Mesenchymal stem cell (in vitro differentiated cells and primary cell): ENCODE measurements around the gene CADPS.

Source experiments
- DNase-seq: peaks from one replicate; pipeline ENCODE4 v3.0.0-alpha.2; 2013
- H2AFZ ChIP-seq: one replicate; pipeline ENCODE4 v1.6.1; 2013; ENCODE audit warnings: low read depth, mild to moderate bottlenecking, control low read depth, inconsistent platforms, low read length, moderate library complexity
- H2AK5ac ChIP-seq: 2 replicates; pipeline ENCODE4 v1.6.1; 2013; ENCODE audit warnings: low read length, moderate library complexity, mild to moderate bottlenecking, inconsistent platforms; ENCODE audit not compliant: severe bottlenecking
- H2BK120ac ChIP-seq: one replicate; pipeline ENCODE4 v1.6.1; 2013; ENCODE audit warnings: low read depth, mild to moderate bottlenecking, inconsistent platforms, low read length, moderate library complexity
- H2BK12ac ChIP-seq, 2 experiments: one replicate each; pipeline ENCODE4 v1.6.1; 2013; ENCODE audit warnings: inconsistent platforms in 2 of 2, low read length in 2 of 2, mild to moderate bottlenecking in 2 of 2, moderate library complexity in 2 of 2, control low read depth in 1 of 2
- H2BK15ac ChIP-seq: one replicate; pipeline ENCODE4 v1.6.1; 2013; ENCODE audit warnings: mild to moderate bottlenecking, low read depth, inconsistent platforms; ENCODE audit not compliant: poor library complexity, severe bottlenecking
- H2BK5ac ChIP-seq: 2 replicates; pipeline ENCODE4 v1.6.1; 2013; ENCODE audit warnings: low read depth, mild to moderate bottlenecking, low read length, control low read depth, inconsistent platforms; ENCODE audit not compliant: poor library complexity, severe bottlenecking
- H3K14ac ChIP-seq, 2 experiments: one replicate each; pipeline ENCODE4 v1.6.1; 2013; ENCODE audit warnings: inconsistent platforms in 2 of 2, low read length in 2 of 2, control low read depth in 1 of 2, mild to moderate bottlenecking in 1 of 2, moderate library complexity in 1 of 2
- H3K18ac ChIP-seq, 2 experiments: one replicate each; pipeline ENCODE4 v1.6.1; 2013; ENCODE audit warnings: inconsistent platforms in 2 of 2, low read length in 2 of 2, control low read depth in 1 of 2, low read depth in 1 of 2, mild to moderate bottlenecking in 1 of 2
- H3K23ac ChIP-seq, 2 experiments: one replicate each; pipeline ENCODE4 v1.6.1; 2013; ENCODE audit warnings: inconsistent platforms in 2 of 2, low read length in 2 of 2, mild to moderate bottlenecking in 2 of 2, moderate library complexity in 2 of 2, control low read depth in 1 of 2
- H3K27ac ChIP-seq: 2 replicates; pipeline ENCODE4 v1.5.1; 2013; ENCODE audit warnings: mild to moderate bottlenecking, moderate library complexity, low read length, control low read depth, inconsistent platforms; ENCODE audit not compliant: poor library complexity, severe bottlenecking
- H3K27me3 ChIP-seq, 2 experiments: 2 replicates each; pipeline versions ENCODE4 v1.6.1 to v1.7.0; 2013; ENCODE audit warnings: low read length in 2 of 2, mild to moderate bottlenecking in 2 of 2, moderate library complexity in 2 of 2, control low read depth in 1 of 2, inconsistent platforms in 1 of 2; ENCODE audit not compliant: control insufficient read depth in 1 of 2, insufficient read depth in 1 of 2
- H3K36me3 ChIP-seq, 2 experiments: 2 replicates each; pipeline versions ENCODE4 v1.6.1 to v1.7.0; 2013; ENCODE audit warnings: low read length in 2 of 2, control low read depth in 1 of 2, inconsistent platforms in 1 of 2, low read depth in 1 of 2, mild to moderate bottlenecking in 1 of 2; ENCODE audit not compliant: insufficient read depth in 2 of 2, control insufficient read depth in 1 of 2
- H3K4ac ChIP-seq, 2 experiments: one replicate each; pipeline ENCODE4 v1.6.1; 2013; ENCODE audit warnings: inconsistent platforms in 2 of 2, low read length in 2 of 2, mild to moderate bottlenecking in 2 of 2, moderate library complexity in 2 of 2, control low read depth in 1 of 2, low read depth in 1 of 2
- H3K4me1 ChIP-seq: 2 replicates; pipeline ENCODE4 v1.6.1; 2013; ENCODE audit warnings: low read depth, low read length, control low read depth; ENCODE audit not compliant: control insufficient read depth, insufficient read depth
- H3K4me2 ChIP-seq: 2 replicates; pipeline ENCODE4 v1.6.1; 2013; ENCODE audit warnings: low read length, mild to moderate bottlenecking, inconsistent platforms; ENCODE audit not compliant: poor library complexity, severe bottlenecking
- H3K4me3 ChIP-seq, 2 experiments: 2 replicates each; pipeline versions ENCODE4 v1.5.1 to v1.7.0; 2013; ENCODE audit warnings: low read length in 2 of 2, mild to moderate bottlenecking in 2 of 2, control low read depth in 1 of 2, low read depth in 1 of 2; ENCODE audit not compliant: insufficient read depth in 1 of 2
- H3K79me1 ChIP-seq: replicated peaks from 2 replicates; pipeline ENCODE4 v1.6.1; 2013; ENCODE audit warnings: mild to moderate bottlenecking, control low read depth, low read length, inconsistent platforms; ENCODE audit not compliant: poor library complexity, severe bottlenecking
- H3K9ac ChIP-seq: 2 replicates; pipeline ENCODE4 v1.7.0; 2013; ENCODE audit warnings: mild to moderate bottlenecking, low read length, moderate library complexity
- H3K9me3 ChIP-seq: 2 replicates; pipeline ENCODE4 v1.7.0; 2013; ENCODE audit warnings: mild to moderate bottlenecking, low read length; ENCODE audit not compliant: control insufficient read depth
- H4K8ac ChIP-seq: one replicate; pipeline ENCODE4 v1.6.1; 2013; ENCODE audit warnings: inconsistent platforms, mild to moderate bottlenecking, low read length, moderate library complexity
- H4K91ac ChIP-seq: one replicate; pipeline ENCODE4 v1.6.1; 2013; ENCODE audit warnings: mild to moderate bottlenecking, low read length, inconsistent platforms
- WGBS: methylation state at CpG from one replicate; pipeline ENCODE4 v1.1.7; 2013; ENCODE audit warnings: mixed read lengths; 5-methylcytosine and 5-hydroxymethylcytosine counted together

CADPS gene

GRCh38 chr3:62805580-62806277, 69.5 kb downstream of the CADPS start:
- no peak for DNase-seq
- H3K4me2 ChIP-seq = no peak overlapping the region
- no peak overlapping the region for H3K4ac ChIP-seq
- H4K8ac ChIP-seq = no peak overlapping the region
- no peak overlapping the region for H2BK5ac ChIP-seq
- no peak overlapping the region for H3K9ac ChIP-seq
- H3K14ac ChIP-seq = no peak overlapping the region
- no peaks in the 10 kb centered on the region for H3K79me1 ChIP-seq
- no peaks in the 10 kb centered on the region for H3K4me1 ChIP-seq
- no peaks in the 10 kb centered on the region for H3K27me3 ChIP-seq
- H2BK120ac ChIP-seq = no peak overlapping the region
- H3K4me3 ChIP-seq = no peak overlapping the region
- no peaks in the 10 kb centered on the region for H3K9me3 ChIP-seq
- no peak overlapping the region for H4K91ac ChIP-seq
- H2AK5ac ChIP-seq = no peak overlapping the region
- H3K18ac ChIP-seq = no peak overlapping the region
- no peak overlapping the region for H2BK15ac ChIP-seq
- no peak overlapping the region for H2AFZ ChIP-seq
- H2BK12ac ChIP-seq = no peak overlapping the region
- no peak overlapping the region for H3K23ac ChIP-seq
- H3K36me3 ChIP-seq = no peaks in the 10 kb centered on the region
- H3K27ac ChIP-seq = no peak overlapping the region
- WGBS = no CpG with 5 or more reads among the region's 2 CpGs

GRCh38 chr3:62805106-62805505, 70.1 kb downstream of the CADPS start:
- no peak for DNase-seq
- Histone ChIP-seq H3K79me1 (no peaks in the 10 kb centered on the region), H3K23ac (no peak overlapping the region), H3K27ac (no peak overlapping the region), H4K91ac (no peak overlapping the region), H3K18ac (no peak overlapping the region), H2AK5ac (no peak overlapping the region), H2AFZ (no peak overlapping the region), H2BK15ac (no peak overlapping the region), H3K27me3 (no peaks in the 10 kb centered on the region), H3K36me3 (no peaks in the 10 kb centered on the region), H3K4me1 (no peaks in the 10 kb centered on the region), H2BK12ac (no peak overlapping the region), H4K8ac (no peak overlapping the region), H3K4ac (no peak overlapping the region), H3K14ac (no peak overlapping the region), H3K9ac (no peak overlapping the region), H3K4me3 (no peak overlapping the region), H3K9me3 (no peaks in the 10 kb centered on the region), H2BK5ac (no peak overlapping the region), H3K4me2 (no peak overlapping the region), H2BK120ac (no peak overlapping the region)
- WGBS = 85% methylated on average over 4 of the region's 5 CpGs

DNA sequence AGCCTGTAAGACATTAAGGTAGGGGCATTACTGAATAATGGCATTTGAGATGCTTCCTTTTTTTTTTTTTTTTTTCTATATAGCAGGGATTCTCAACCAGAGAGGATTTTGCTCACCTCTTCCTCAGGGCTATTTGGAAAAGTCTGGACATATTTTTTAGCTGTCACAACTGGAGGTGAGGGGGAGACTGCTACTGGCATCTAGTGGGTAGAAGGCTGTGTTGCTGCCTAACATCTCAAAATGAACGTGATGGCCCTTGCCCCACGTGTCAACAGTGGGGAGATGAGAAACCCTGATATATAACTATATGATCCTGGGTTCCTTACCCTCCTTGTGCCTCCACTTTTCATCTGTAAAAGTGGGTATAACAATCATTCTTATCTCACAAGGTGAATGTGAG, 71.9 kb downstream of the CADPS start:
- H3K14ac ChIP-seq = no peak overlapping the region

GRCh38 chr3:62798000-62798399, 77.2 kb downstream of the CADPS start:
- 60% methylated on average over 3 of the region's 3 CpGs for WGBS
- no peak for DNase-seq
- Histone ChIP-seq H2AFZ (no peak overlapping the region), H3K4me1 (no peaks in the 10 kb centered on the region), H4K91ac (no peak overlapping the region), H3K18ac (no peak overlapping the region), H3K14ac (no peak overlapping the region), H3K4me3 (no peak overlapping the region), H3K4me2 (no peak overlapping the region), H4K8ac (no peak overlapping the region), H3K4ac (no peak overlapping the region), H3K23ac (no peak overlapping the region), H3K27me3 (peaks cover 0 to 6% of the 10 kb centered on the region in 2 experiments), H2AK5ac (no peak overlapping the region), H2BK120ac (no peak overlapping the region), H3K79me1 (no peaks in the 10 kb centered on the region), H3K36me3 (no peaks in the 10 kb centered on the region), H3K27ac (no peak overlapping the region), H2BK15ac (no peak overlapping the region), H3K9me3 (no peaks in the 10 kb centered on the region), H2BK12ac (no peak overlapping the region), H3K9ac (no peak overlapping the region), H2BK5ac (no peak overlapping the region)

More for the DNA sequence above, 71.9 kb downstream of the CADPS start:
- no peak overlapping the region for H3K9ac ChIP-seq
- H2BK5ac ChIP-seq = no peak overlapping the region
- H3K4me3 ChIP-seq = no peak overlapping the region
- H4K8ac ChIP-seq = no peak overlapping the region
- H2BK15ac ChIP-seq = no peak overlapping the region
- H3K27me3 ChIP-seq = peaks cover 0 to 6% of the 10 kb centered on the region in 2 experiments
- no peak overlapping the region for H2BK120ac ChIP-seq
- H3K27ac ChIP-seq = no peak overlapping the region
- H2AFZ ChIP-seq = no peak overlapping the region
- DNase-seq = no peak
- H2BK12ac ChIP-seq = no peak overlapping the region
- H2AK5ac ChIP-seq = no peak overlapping the region
- H4K91ac ChIP-seq = no peak overlapping the region
- no peak overlapping the region for H3K4me2 ChIP-seq
- no peak overlapping the region for H3K4ac ChIP-seq
- WGBS = 58% methylated on average over 2 of the region's 2 CpGs
- H3K18ac ChIP-seq = no peak overlapping the region
- no peaks in the 10 kb centered on the region for H3K79me1 ChIP-seq
- no peaks in the 10 kb centered on the region for H3K36me3 ChIP-seq
- no peaks in the 10 kb centered on the region for H3K9me3 ChIP-seq
- H3K23ac ChIP-seq = no peak overlapping the region
- no peaks in the 10 kb centered on the region for H3K4me1 ChIP-seq
